Central memory CD8-positive, alpha-beta T cell (primary cell): ENCODE data around the gene CBL.
"Not testable (repeated sequence)": the region's sequence is repeated elsewhere in the genome, so short reads cannot be mapped to it uniquely, and the experiment has no call there.

Experiments
- ATAC-seq: fragments of 150-1000 bp; cut with Tn5 transposase; replicated peaks from 2 replicates; pipeline ENCODE4 v1.10.0; 2022; ENCODE audit warnings: mild to moderate bottlenecking, moderate FRiP score, moderate number of reproducible peaks; ENCODE audit not compliant: poor library complexity, severe bottlenecking; ENCODE audit errors: extremely low read depth
- DNase-seq, 2 donors: peaks; one replicate each; pipeline ENCODE4 v3.0.0; 2021; ENCODE audit warnings: low spot score in 2 of 2
- H3K27ac Mint-ChIP-seq: one replicate; pipeline ENCODE4 v1.8.0; 2022; ENCODE audit warnings: low read depth, mild to moderate bottlenecking, moderate library complexity, mixed read lengths
- H3K27me3 Mint-ChIP-seq: one replicate; pipeline ENCODE4 v1.8.0; 2022; ENCODE audit warnings: mixed read lengths
- H3K36me3 Mint-ChIP-seq: one replicate; pipeline ENCODE4 v1.8.0; 2022; ENCODE audit warnings: mild to moderate bottlenecking, moderate library complexity, mixed read lengths; ENCODE audit not compliant: insufficient read depth
- H3K4me1 Mint-ChIP-seq: one replicate; pipeline ENCODE4 v1.8.0; 2022; ENCODE audit warnings: mixed read lengths
- H3K4me3 Mint-ChIP-seq: one replicate; pipeline ENCODE4 v1.8.0; 2022; ENCODE audit warnings: mild to moderate bottlenecking, moderate library complexity, mixed read lengths
- H3K9me3 Mint-ChIP-seq: one replicate; pipeline ENCODE4 v1.8.0; 2022; ENCODE audit warnings: mixed read lengths

Gene CBL

DNA sequence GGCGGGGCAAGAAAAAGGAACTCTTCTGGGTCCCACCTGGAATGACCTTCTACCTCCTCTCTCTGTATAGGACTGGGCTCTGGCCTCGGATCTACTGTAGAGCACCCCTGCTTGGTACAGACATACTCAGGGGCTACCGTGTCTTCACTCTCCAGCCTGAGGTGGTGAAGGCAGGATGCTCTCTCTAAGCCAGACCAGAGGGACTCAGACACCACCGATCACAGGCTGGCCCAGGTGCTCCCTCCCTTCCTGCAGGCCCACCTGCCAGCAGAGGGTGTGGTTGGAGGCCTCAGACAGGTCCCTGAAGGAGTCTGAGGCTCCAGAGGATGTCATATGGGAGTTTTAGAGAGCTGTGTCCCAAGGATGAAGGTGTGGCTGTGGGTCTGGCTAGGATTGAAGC, 16.7 kb upstream of the CBL start:
- DNase-seq (no peak), ATAC-seq (no peak)
- Mint-ChIP-seq H3K27ac (no peak overlapping the region), H3K4me3 (no peak overlapping the region), H3K36me3 (no peaks in the 10 kb centered on the region), H3K27me3 (peaks cover 19% of the 10 kb centered on the region), H3K9me3 (no peaks in the 10 kb centered on the region), H3K4me1 (no peaks in the 10 kb centered on the region)

DNA sequence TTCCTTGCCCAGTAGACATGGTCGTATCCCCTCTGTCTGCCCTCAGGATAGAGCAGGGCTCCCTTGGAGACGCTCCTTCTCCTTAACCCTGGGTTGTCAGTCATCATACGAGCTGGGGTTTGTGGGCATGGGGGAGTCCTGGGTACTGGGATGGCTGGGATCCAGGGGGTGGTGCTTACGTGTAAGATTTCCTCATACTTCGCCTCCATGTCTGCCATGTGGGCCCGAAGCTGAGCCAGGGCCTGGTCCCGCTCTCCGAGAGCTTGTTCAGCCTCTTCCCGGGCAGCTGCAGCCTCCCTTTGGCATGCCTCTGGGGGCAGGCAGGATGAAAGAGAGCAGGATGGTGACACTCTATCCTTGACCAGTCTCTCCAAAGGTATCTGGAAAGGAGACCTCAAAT, 15.6 kb upstream of the CBL start:
- H3K36me3 Mint-ChIP-seq, result no peaks in the 10 kb centered on the region
- no peak overlapping the region for H3K4me3 Mint-ChIP-seq
- H3K27ac Mint-ChIP-seq, result no peak overlapping the region
- ATAC-seq (no peak), DNase-seq (no peak)
- H3K4me1 Mint-ChIP-seq, result no peaks in the 10 kb centered on the region
- H3K9me3 Mint-ChIP-seq, result no peaks in the 10 kb centered on the region
- H3K27me3 Mint-ChIP-seq, result peaks cover 25% of the 10 kb centered on the region

DNA sequence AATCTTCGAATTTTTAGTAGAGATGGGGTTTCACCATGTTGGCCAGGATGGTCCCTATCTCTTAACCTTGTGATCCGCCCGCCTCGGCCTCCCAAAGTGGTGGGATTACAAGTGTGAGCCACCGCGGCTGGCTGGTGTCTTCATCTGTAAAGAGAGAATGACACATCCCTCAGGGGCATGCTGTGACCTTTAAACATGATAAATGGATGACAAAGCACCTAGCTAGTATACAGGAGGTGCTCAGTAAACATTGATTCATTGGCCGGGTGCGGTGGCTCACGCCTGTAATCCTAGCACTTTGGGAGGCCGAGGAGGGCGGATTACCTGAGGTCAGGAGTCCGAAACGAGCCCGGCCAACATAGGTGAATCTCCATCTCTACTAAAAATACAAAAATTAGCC, 14.9 kb upstream of the CBL start:
- not testable (repeated sequence) for H3K36me3 Mint-ChIP-seq, DNase-seq, H3K9me3 Mint-ChIP-seq, H3K4me3 Mint-ChIP-seq, ATAC-seq, H3K4me1 Mint-ChIP-seq, H3K27ac Mint-ChIP-seq
- peaks cover 17% of the 10 kb centered on the region for H3K27me3 Mint-ChIP-seq

DNA sequence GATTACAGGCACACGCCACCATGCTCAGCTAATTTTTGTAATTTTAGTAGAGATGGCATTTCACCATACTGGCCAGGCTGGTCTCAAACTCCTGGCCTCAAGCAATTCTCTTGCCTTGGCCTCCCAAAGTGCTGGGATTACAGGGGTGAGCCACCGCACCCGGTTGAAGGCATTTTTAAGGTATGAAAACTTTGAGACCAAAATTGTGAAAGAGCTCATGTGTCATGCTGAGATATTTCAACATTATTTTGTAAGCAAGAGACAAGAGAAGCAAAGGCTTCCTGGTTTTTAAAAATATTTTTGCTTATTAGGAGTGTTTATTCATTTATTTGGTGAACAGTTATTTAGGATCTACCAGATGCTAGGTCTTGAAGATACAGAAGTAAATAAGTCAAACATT, 14.0 kb upstream of the CBL start:
- no peak overlapping the region for H3K4me3 Mint-ChIP-seq
- DNase-seq (no peak), ATAC-seq (no peak)
- H3K9me3 Mint-ChIP-seq, result no peaks in the 10 kb centered on the region
- peaks cover 10% of the 10 kb centered on the region for H3K27me3 Mint-ChIP-seq
- no peaks in the 10 kb centered on the region for H3K36me3 Mint-ChIP-seq
- H3K4me1 Mint-ChIP-seq, result no peaks in the 10 kb centered on the region
- no peak overlapping the region for H3K27ac Mint-ChIP-seq

DNA sequence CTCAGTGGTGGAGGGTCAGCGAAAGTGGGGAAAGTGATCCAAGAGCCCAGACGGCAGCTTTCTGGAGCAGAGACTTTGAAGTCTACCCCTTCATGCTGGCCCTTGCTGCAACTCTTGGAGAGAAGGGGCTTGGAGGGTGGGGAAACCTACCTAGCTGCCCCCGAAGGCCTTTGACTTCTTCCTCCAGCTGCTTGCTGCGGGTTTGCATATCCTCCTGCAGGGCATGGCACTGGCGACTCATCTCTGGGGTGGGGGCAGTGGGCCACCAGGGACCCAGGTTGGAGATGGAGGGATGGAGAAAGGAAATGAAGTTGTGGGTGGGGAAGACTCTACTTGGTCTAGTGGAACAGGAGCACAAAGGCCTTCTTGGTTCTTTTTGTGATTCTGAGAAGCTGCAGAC, 13.1 kb upstream of the CBL start:
- no peak for ATAC-seq
- H3K4me3 Mint-ChIP-seq, result no peak overlapping the region
- H3K27ac Mint-ChIP-seq, result no peak overlapping the region
- H3K27me3 Mint-ChIP-seq, result peaks cover 10% of the 10 kb centered on the region
- no peaks in the 10 kb centered on the region for H3K36me3 Mint-ChIP-seq
- no peak for DNase-seq
- no peaks in the 10 kb centered on the region for H3K4me1 Mint-ChIP-seq
- no peaks in the 10 kb centered on the region for H3K9me3 Mint-ChIP-seq

- Mint-ChIP-seq H3K36me3 (no peaks in the 10 kb centered on the region), H3K4me3 (no peak overlapping the region), H3K4me1 (no peaks in the 10 kb centered on the region), H3K27me3 (peaks cover 10% of the 10 kb centered on the region), H3K9me3 (no peaks in the 10 kb centered on the region), H3K27ac (no peak overlapping the region)
- DNase-seq, result no peak
- no peak for ATAC-seq
These were observed 12.5 kb upstream of the CBL start for GRCh38 chr11:119193626-119194025.

DNA sequence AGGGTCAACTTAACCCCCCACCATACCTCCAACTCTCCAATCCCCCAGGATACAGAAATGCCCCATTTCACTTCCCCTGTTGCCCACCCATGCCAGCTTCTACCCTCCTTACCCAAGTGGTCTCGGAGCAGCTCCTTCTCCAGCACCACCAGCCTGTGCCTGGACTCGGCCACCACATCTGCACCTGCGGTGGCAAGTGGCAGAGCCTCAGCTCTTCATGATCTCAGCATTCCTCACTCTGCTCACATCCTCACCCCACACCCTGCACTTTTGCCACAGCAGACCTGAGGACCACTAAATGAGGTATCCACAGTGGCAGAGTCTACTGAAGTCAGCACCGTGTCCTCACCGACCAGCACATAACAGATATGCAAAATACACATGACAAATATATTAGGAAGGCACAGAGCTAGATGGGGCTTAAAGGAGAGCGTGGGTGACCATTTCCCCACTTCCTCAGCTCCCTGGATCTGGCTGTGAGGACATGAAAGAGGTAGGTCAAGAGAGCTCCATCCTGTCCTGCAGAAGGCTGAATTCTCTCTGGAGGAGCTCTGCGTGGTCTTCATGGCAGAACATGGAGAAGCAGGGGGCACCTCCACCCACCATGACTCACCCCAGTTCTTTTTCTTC, 11.2 kb upstream of the CBL start:
- DNase-seq (no peak), ATAC-seq (no peak)
- Mint-ChIP-seq H3K9me3 (no peaks in the 10 kb centered on the region), H3K27me3 (peaks cover 10% of the 10 kb centered on the region), H3K4me3 (no peak overlapping the region), H3K27ac (no peak overlapping the region), H3K36me3 (no peaks in the 10 kb centered on the region), H3K4me1 (no peaks in the 10 kb centered on the region)

- DNase-seq, result no peak
- Mint-ChIP-seq H3K36me3 (no peaks in the 10 kb centered on the region), H3K27me3 (peaks cover 10% of the 10 kb centered on the region), H3K9me3 (no peaks in the 10 kb centered on the region), H3K4me3 (no peak overlapping the region), H3K27ac (no peak overlapping the region), H3K4me1 (no peaks in the 10 kb centered on the region)
- ATAC-seq, result no peak
These were observed 10.5 kb upstream of the CBL start for GRCh38 chr11:119195680-119196079.

DNA sequence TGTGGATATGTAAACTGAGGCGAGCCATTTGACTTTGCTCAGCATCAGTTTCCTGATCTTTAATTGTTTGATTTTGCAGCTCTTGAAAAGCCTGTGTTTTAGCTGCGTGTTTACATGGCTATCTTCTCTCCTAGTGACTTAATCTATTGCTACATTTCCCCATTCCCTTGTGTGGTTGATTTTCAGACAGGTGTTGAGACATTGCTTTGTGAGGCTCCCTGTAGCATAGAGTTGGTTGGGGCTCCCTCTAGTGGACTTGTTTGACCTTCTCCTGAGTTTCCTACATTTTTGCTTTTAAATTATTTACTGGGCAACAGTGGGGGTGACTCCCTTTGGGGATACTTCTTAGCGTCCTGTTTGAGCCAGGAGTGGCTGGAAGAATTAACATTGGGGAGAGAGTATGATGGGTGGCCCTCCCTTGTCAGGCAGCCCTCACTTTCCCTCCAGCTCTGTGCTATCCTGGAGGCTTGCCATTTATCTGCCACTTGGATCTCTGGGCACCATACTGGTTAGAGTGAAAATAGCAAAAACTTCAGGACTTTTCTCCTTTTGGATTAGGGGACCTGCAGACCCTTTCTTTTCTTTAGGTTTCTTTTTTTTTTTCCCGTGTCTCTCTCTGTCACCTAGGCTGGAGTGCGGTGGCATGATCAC, 9.2 kb upstream of the CBL start:
- H3K27me3 Mint-ChIP-seq, result peaks cover 10% of the 10 kb centered on the region
- H3K4me1 Mint-ChIP-seq, result no peaks in the 10 kb centered on the region
- H3K9me3 Mint-ChIP-seq, result no peaks in the 10 kb centered on the region
- DNase-seq (peak; percentile 42 to 57), ATAC-seq (peak; percentile 93)
- H3K36me3 Mint-ChIP-seq, result no peaks in the 10 kb centered on the region
- H3K4me3 Mint-ChIP-seq, result no peak overlapping the region
- H3K27ac Mint-ChIP-seq, result no peak overlapping the region

- Mint-ChIP-seq H3K36me3 (no peaks in the 10 kb centered on the region), H3K27me3 (peaks cover 10% of the 10 kb centered on the region), H3K27ac (no peak overlapping the region), H3K4me1 (no peaks in the 10 kb centered on the region), H3K9me3 (no peaks in the 10 kb centered on the region), H3K4me3 (no peak overlapping the region)
- DNase-seq (no peak), ATAC-seq (no peak)
These were observed 7.2 kb upstream of the CBL start for GRCh38 chr11:119198925-119199324.

- H3K9me3 Mint-ChIP-seq, H3K4me3 Mint-ChIP-seq, H3K27ac Mint-ChIP-seq: not testable (repeated sequence)
These were observed 4.9 kb upstream of the CBL start for GRCh38 chr11:119201236-119201635.

GRCh38 chr11:119202554-119202953, 3.6 kb upstream of the CBL start:
- no peaks in the 10 kb centered on the region for H3K9me3 Mint-ChIP-seq
- no peak overlapping the region for H3K27ac Mint-ChIP-seq

More at GRCh38 chr11:119201236-119201635, 4.9 kb upstream of the CBL start:
- H3K27me3 Mint-ChIP-seq, DNase-seq, H3K4me1 Mint-ChIP-seq, H3K36me3 Mint-ChIP-seq, ATAC-seq: not testable (repeated sequence)

DNA sequence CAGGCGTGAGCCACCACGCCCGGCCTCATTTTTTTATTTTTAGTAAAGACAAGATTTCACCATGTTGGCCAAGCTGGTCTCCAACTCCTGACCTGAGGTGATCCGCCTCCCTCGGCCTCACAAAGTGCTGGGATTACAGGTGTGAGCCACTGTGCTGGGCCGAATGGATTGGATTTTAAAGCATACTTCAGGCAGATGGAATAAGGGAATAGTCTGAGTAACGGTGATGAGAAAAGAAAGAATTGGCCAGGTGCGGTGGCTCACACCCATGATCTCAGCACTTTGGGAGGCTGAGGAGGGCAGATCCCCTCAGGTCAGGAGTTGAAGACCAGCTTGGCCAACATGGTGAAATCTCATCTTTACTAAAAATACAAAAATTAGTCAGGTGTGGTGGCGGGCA, 2.1 kb upstream of the CBL start:
- no peak overlapping the region for H3K4me3 Mint-ChIP-seq
- no peak for DNase-seq

More at GRCh38 chr11:119202554-119202953, 3.6 kb upstream of the CBL start:
- peaks cover 16% of the 10 kb centered on the region for H3K4me1 Mint-ChIP-seq
- no peak overlapping the region for H3K4me3 Mint-ChIP-seq
- DNase-seq (no peak), ATAC-seq (no peak)
- no peaks in the 10 kb centered on the region for H3K36me3 Mint-ChIP-seq
- H3K27me3 Mint-ChIP-seq, result no peaks in the 10 kb centered on the region

More for the DNA sequence above, 2.1 kb upstream of the CBL start:
- H3K4me1 Mint-ChIP-seq, result peaks cover 24% of the 10 kb centered on the region
- ATAC-seq, result no peak
- no peak overlapping the region for H3K27ac Mint-ChIP-seq
- no peaks in the 10 kb centered on the region for H3K36me3 Mint-ChIP-seq
- H3K27me3 Mint-ChIP-seq, result no peaks in the 10 kb centered on the region
- no peaks in the 10 kb centered on the region for H3K9me3 Mint-ChIP-seq
